Activated CD4-positive, CD25-positive, alpha-beta regulatory T cell treated with anti-CD3 and anti-CD28 coated beads, Interleukin-2, amount 50 U/mL, for 24 hours (primary cell): Measurements from ENCODE around the gene MLLT6.

Experiments
- ATAC-seq, 2 donors: fragments of 150-1000 bp; cut with Tn5 transposase; one replicate each; pipeline ENCODE4 v1.10.0; 2021; ENCODE audit warnings: mild to moderate bottlenecking in 1 of 2, moderate library complexity in 1 of 2

Gene MLLT6

GRCh38 chr17:38674749-38675615, 30.1 kb upstream of the MLLT6 start, which contains the start of gene EPOP:
Gene EPOP (minus strand): TSS chr17:38674957. CDS start chr17:38674495, 462 bp downstream.
- ATAC-seq, result peak; percentile 87 to 90

- ATAC-seq, result peak; percentile 55 to 57
These were observed 28.2 kb upstream of the MLLT6 start for GRCh38 chr17:38676706-38677504.

- no peak for ATAC-seq
These were observed 27.3 kb upstream of the MLLT6 start for GRCh38 chr17:38677819-38678218.

GRCh38 chr17:38681096-38681495, 24.0 kb upstream of the MLLT6 start:
- ATAC-seq, result no peak

- ATAC-seq, result no peak
These were observed 19.6 kb upstream of the MLLT6 start for GRCh38 chr17:38685491-38685890.

- ATAC-seq, result no peak
These were observed 17.8 kb upstream of the MLLT6 start for GRCh38 chr17:38687286-38687685.

- ATAC-seq, result no peak
These were observed 14.7 kb upstream of the MLLT6 start for GRCh38 chr17:38690386-38690785.

- no peak for ATAC-seq
These were observed 13.9 kb upstream of the MLLT6 start for GRCh38 chr17:38691154-38691553.

- no peak for ATAC-seq
These were observed 11.3 kb upstream of the MLLT6 start for GRCh38 chr17:38693700-38694329.

- no peak for ATAC-seq
These were observed 7.8 kb upstream of the MLLT6 start for GRCh38 chr17:38697061-38697820.

- ATAC-seq, result no peak
These were observed 6.3 kb upstream of the MLLT6 start for GRCh38 chr17:38698760-38699159.

- peak; percentile 69 to 74 for ATAC-seq
These were observed 3.4 kb upstream of the MLLT6 start for GRCh38 chr17:38701504-38702165.

GRCh38 chr17:38702166-38702915, 2.7 kb upstream of the MLLT6 start:
- ATAC-seq, result peak; percentile 4 to 10

- no peak for ATAC-seq
These were observed 1.9 kb upstream of the MLLT6 start for GRCh38 chr17:38702916-38703741.

- peak; percentile 8 to 10 for ATAC-seq
These were observed 1.1 kb upstream of the MLLT6 start for GRCh38 chr17:38703742-38704605.

- ATAC-seq, result no peak
These were observed 390 bp downstream of the MLLT6 start for GRCh38 chr17:38705523-38705802.

GRCh38 chr17:38705803-38706504, 881 bp downstream of the MLLT6 start:
- ATAC-seq, result no peak

- no peak for ATAC-seq
These were observed 1.6 kb downstream of the MLLT6 start for GRCh38 chr17:38706505-38707216.
